Tibial nerve (tissue), 3 donors: ENCODE data around the gene BAZ1B.

ENCODE experiments used
- CTCF ChIP-seq, 5 experiments: fragments of 200-600 bp in 3 of 5; fragments of 450-650 bp in 2 of 5; sonication (generic) in 3 of 5; IDR thresholded peaks; one replicate each; pipeline ENCODE4 v1.5.1; 2016 to 2019; ENCODE audit warnings: antibody characterized with exemption in 5 of 5, mild to moderate bottlenecking in 3 of 5, moderate library complexity in 2 of 5
- POLR2A ChIP-seq, 2 donors: fragments of 450-650 bp; IDR thresholded peaks; one replicate each; pipeline ENCODE4 v1.6.1; 2017; ENCODE audit warnings: antibody characterized with exemption in 2 of 2, mild to moderate bottlenecking in 2 of 2, moderate library complexity in 2 of 2

GRCh38 chr7:73515178-73515577, 6.9 kb downstream of the BAZ1B start:
- TF ChIP-seq CTCF (IDR thresholded peaks at IDR 0.05): no peak
- no peak for TF ChIP-seq POLR2A (IDR thresholded peaks at IDR 0.05)
